Measurements from ENCODE around the gene STIM1. TPM values are rescaled to one million over a fixed set of nuclear protein-coding genes. Genes with fewer than 3 reads are reported as not detected.

The STIM1 gene
- total RNA-seq, 1 experiment from 2014 or later = 15.2 TPM

- H4K20me1 ChIP-seq (ENCODE audit: control insufficient read depth, insufficient read depth, insufficient read length) = peaks cover 6% of the 10 kb centered on the region
Measured at GRCh38 chr11:3836903-3837302, 18.6 kb upstream of the STIM1 start.

More at GRCh38 chr11:3836903-3837302, 18.6 kb upstream of the STIM1 start:
- WGBS (ENCODE audit: extremely low coverage, insufficient read length, low lambda C conversion rate) = no CpG with 5 or more reads among the region's 5 CpGs
- Histone ChIP-seq H3K23me2 (ENCODE audit: insufficient read length, low read depth, low read length, poor library complexity, severe bottlenecking) (peaks cover 7% of the 10 kb centered on the region), H3K4ac (ENCODE audit: low read depth, low read length) (no peak overlapping the region), H3K27ac (ENCODE audit: insufficient read length, low read depth, low read length) (no peak overlapping the region), H2AFZ (ENCODE audit: low read length) (no peak overlapping the region), H2BK120ac (ENCODE audit: low read depth, low read length, poor library complexity, severe bottlenecking) (no peak overlapping the region), H3K79me1 (ENCODE audit: insufficient read depth, low read depth, low read length, poor library complexity, severe bottlenecking) (no peaks in the 10 kb centered on the region), H4K5ac (ENCODE audit: insufficient read length, low read depth, low read length) (no peak overlapping the region), H3K56ac (ENCODE audit: insufficient read length, low read depth, low read length) (no peak overlapping the region), H3K18ac (ENCODE audit: insufficient read length, low read depth, low read length) (no peak overlapping the region), H2BK15ac (ENCODE audit: low read depth, low read length) (no peak overlapping the region), H2AK5ac (ENCODE audit: insufficient read length, low read length) (no peak overlapping the region), H3K23ac (ENCODE audit: insufficient read length, low read depth, low read length) (no peak overlapping the region), H3K14ac (ENCODE audit: insufficient read depth, low read length) (no peak overlapping the region), H3K27me3 (ENCODE audit: insufficient read depth, low read length) (no peaks in the 10 kb centered on the region), H3K4me2 (ENCODE audit: insufficient read depth, insufficient read length, low read length) (no peak overlapping the region), H3K4me1 (ENCODE audit: insufficient read depth, low read length) (peaks cover 19% of the 10 kb centered on the region), H4K91ac (ENCODE audit: insufficient read length, low read depth, low read length) (no peak overlapping the region), H2BK20ac (ENCODE audit: low read depth, low read length, poor library complexity, severe bottlenecking) (no peak overlapping the region), H3K79me2 (ENCODE audit: insufficient read depth, low read length) (peaks cover 2% of the 10 kb centered on the region; the same call in 1 of the 2 replicates), H2BK12ac (ENCODE audit: insufficient read length, low read depth, low read length) (no peak overlapping the region), H3K9me3 (ENCODE audit: control insufficient read depth, low read depth, low read length) (no peaks in the 10 kb centered on the region), H3K9ac (ENCODE audit: extremely low read depth, insufficient read length, low read length) (no peak overlapping the region), H3T11ph (ENCODE audit: low read length) (no peak overlapping the region), H2BK5ac (ENCODE audit: insufficient read length, low read length) (no peak overlapping the region), H4K8ac (replicated peaks; ENCODE audit: insufficient read length, low read depth, low read length) (no peak overlapping the region)
- no peak for TF ChIP-seq CTCF (conservative IDR thresholded peaks at IDR 0.05)
- Mint-ChIP-seq H3K27me3 (ENCODE audit: low read depth) (peaks cover 4% of the 10 kb centered on the region), H3K36me3 (ENCODE audit: insufficient read depth in 1 of 3, low read depth in 3 of 3) (peaks cover 7 to 17% (median 11%) of the 10 kb centered on the region in 3 experiments; a peak in 5 of 7 replicates), H3K4me3 (no peak overlapping the region), H3K4me1 (peaks cover 50 to 52% of the 10 kb centered on the region in 2 experiments), H3K9me3 (no peaks in the 10 kb centered on the region; a peak in 1 of 5 replicates), H3K27ac (no peak overlapping the region; a peak in 1 of 7 replicates)
- DNase-seq = no peak

All from H9 (cell line).